ENCODE data around the gene MBTPS1. TPM values are rescaled to one million over a fixed set of nuclear protein-coding genes. Genes with fewer than 3 reads are reported as not detected.

The MBTPS1 gene
- total and polyA plus RNA-seq, 8 donors, result 21.4 to 112 (median 56.1) TPM

- DNase-seq, result no peak
Measured at GRCh38 chr16:84068783-84069462, 47.8 kb downstream of the MBTPS1 start.

DNA sequence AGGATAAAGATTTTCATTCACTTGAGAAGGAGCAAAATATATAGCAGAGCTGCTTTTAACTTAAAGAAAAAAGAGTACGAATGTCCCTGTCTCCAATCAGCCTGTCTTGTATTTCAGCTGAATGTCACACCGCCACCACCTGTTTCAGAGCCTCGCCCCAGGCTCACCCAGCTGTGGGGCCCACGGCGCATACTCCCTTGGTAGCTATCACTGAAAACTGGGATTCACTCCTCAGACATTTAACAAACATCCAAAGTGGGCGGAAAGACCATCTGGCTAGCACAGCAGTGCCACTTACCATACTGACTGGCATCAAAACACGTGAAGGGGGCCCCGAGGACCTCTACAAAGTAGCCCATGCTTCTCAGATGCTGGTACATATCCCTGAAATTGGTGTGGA lies 48.7 kb downstream of the MBTPS1 start:
- H3K27ac ChIP-seq, result no peak overlapping the region
- no peak overlapping the region for H3K4me3 ChIP-seq
- WGBS, 5 donors, result 93 to 97% (median 96%) methylated on average over 8 of the region's 8 CpGs
- peaks cover 52 to 100% (median 100%) of the 10 kb centered on the region in 4 donors for H3K36me3 ChIP-seq
- no peaks in the 10 kb centered on the region for H3K27me3 ChIP-seq
- TF ChIP-seq EP300 (IDR thresholded peaks at IDR 0.05), result no peak
- TF ChIP-seq POLR2AphosphoS5 (IDR thresholded peaks at IDR 0.05), result no peak
- TF ChIP-seq, protein P1, sequence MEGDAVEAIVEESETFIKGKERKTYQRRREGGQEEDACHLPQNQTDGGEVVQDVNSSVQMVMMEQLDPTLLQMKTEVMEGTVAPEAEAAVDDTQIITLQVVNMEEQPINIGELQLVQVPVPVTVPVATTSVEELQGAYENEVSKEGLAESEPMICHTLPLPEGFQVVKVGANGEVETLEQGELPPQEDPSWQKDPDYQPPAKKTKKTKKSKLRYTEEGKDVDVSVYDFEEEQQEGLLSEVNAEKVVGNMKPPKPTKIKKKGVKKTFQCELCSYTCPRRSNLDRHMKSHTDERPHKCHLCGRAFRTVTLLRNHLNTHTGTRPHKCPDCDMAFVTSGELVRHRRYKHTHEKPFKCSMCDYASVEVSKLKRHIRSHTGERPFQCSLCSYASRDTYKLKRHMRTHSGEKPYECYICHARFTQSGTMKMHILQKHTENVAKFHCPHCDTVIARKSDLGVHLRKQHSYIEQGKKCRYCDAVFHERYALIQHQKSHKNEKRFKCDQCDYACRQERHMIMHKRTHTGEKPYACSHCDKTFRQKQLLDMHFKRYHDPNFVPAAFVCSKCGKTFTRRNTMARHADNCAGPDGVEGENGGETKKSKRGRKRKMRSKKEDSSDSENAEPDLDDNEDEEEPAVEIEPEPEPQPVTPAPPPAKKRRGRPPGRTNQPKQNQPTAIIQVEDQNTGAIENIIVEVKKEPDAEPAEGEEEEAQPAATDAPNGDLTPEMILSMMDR (IDR thresholded peaks at IDR 0.05), result no peak
- no peak for TF ChIP-seq POLR2A (IDR thresholded peaks at IDR 0.05)
- intact Hi-C loops (cut with DNase I; ENCODE audit: low total_unique reads), result no loop called here
- DNase-seq, result no peak
- no peaks in the 10 kb centered on the region for H3K4me1 ChIP-seq
- no peaks in the 10 kb centered on the region for H3K9me3 ChIP-seq

More at GRCh38 chr16:84068783-84069462, 47.8 kb downstream of the MBTPS1 start:
- 83 to 92% (median 85%) methylated on average over 13 of the region's 13 CpGs for WGBS, 5 donors
- Histone ChIP-seq H3K4me3 (no peak overlapping the region), H3K27me3 (no peaks in the 10 kb centered on the region), H3K36me3 (peaks cover 60 to 100% (median 100%) of the 10 kb centered on the region in 4 donors), H3K27ac (peak overlapping the region in 1 of 5 donors; percentile 8), H3K4me1 (no peaks in the 10 kb centered on the region), H3K9me3 (no peaks in the 10 kb centered on the region)
- intact Hi-C loops (cut with DNase I; ENCODE audit: low total_unique reads), result no loop called here
- no peak for TF ChIP-seq POLR2A (IDR thresholded peaks at IDR 0.05)
- TF ChIP-seq POLR2AphosphoS5 (IDR thresholded peaks at IDR 0.05), result no peak
- no peak for TF ChIP-seq EP300 (IDR thresholded peaks at IDR 0.05)
- TF ChIP-seq, protein P1 (IDR thresholded peaks at IDR 0.05), result no peak

GRCh38 chr16:84067640-84068039 lies 49.1 kb downstream of the MBTPS1 start:
- TF ChIP-seq EP300 (IDR thresholded peaks at IDR 0.05) (no peak), POLR2AphosphoS5 (IDR thresholded peaks at IDR 0.05) (no peak), POLR2A (IDR thresholded peaks at IDR 0.05) (no peak)
- TF ChIP-seq, protein P1 (IDR thresholded peaks at IDR 0.05), result no peak
- Histone ChIP-seq H3K9me3 (no peaks in the 10 kb centered on the region), H3K4me1 (no peaks in the 10 kb centered on the region), H3K27ac (no peak overlapping the region), H3K36me3 (peaks cover 48 to 100% (median 100%) of the 10 kb centered on the region in 4 donors), H3K27me3 (no peaks in the 10 kb centered on the region), H3K4me3 (no peak overlapping the region)
- 90 to 92% (median 92%) methylated on average over 9 of the region's 9 CpGs for WGBS, 5 donors
- no peak for DNase-seq
- intact Hi-C loops (cut with DNase I; ENCODE audit: low total_unique reads), result no loop called here

- TF ChIP-seq, protein P1 (IDR thresholded peaks at IDR 0.05), result peak in 5 of 7 experiments; percentile 27 to 50 (median 42)
- TF ChIP-seq EP300 (IDR thresholded peaks at IDR 0.05), result no peak
- no peaks in the 10 kb centered on the region for H3K4me1 ChIP-seq
- H3K27ac ChIP-seq, result no peak overlapping the region
- intact Hi-C loops (cut with DNase I; ENCODE audit: low total_unique reads), result no loop called here
- H3K27me3 ChIP-seq, result no peaks in the 10 kb centered on the region
- H3K36me3 ChIP-seq, result peaks cover 49 to 100% (median 100%) of the 10 kb centered on the region in 4 donors
- H3K9me3 ChIP-seq, result no peaks in the 10 kb centered on the region
- WGBS, 5 donors, result 35 to 42% (median 40%) methylated on average over 12 of the region's 12 CpGs
- peak; percentile 53 to 81 for DNase-seq
- H3K4me3 ChIP-seq, result no peak overlapping the region
Measured at GRCh38 chr16:84065536-84066132, 51.1 kb downstream of the MBTPS1 start.

Measured in stomach (tissue), 9 donors.